IMR-90 (cell line): ENCODE measurements around the gene GPR173. TPM values are rescaled to one million over a fixed set of nuclear protein-coding genes. Genes with fewer than 3 reads are reported as not detected.
A peak's percentile ranks its signal among the peaks of the same experiment; 100 is the strongest.

Source experiments
- ATAC-seq: fragments of 200-7000 bp; cut with Tn5 transposase; 2 replicates; pipeline ENCODE4 v1.9.1; 2020; ENCODE audit warnings: low read depth, mild to moderate bottlenecking, moderate library complexity
- BruUV-seq: library from RNA; stranded (reverse); fragments of 400-500 nt; replicated peaks from 2 replicates; lab custom pipeline; 2021; lab: Mats Ljungman, UMichigan
- CTCF ChIA-PET: fragments of 300-600 bp; formaldehyde crosslinking; extraction: SDS; loops from one replicate; lab custom pipeline; 2021; ENCODE audit warnings: antibody characterized with exemption; lab: Yijun Ruan, JAX
- POLR2A ChIA-PET: fragments of 300-600 bp; sonication (Branson Sonifier 250); formaldehyde crosslinking; loops from one replicate; lab custom pipeline; 2022; ENCODE audit warnings: antibody characterized with exemption; ENCODE audit not compliant: unreplicated experiment; lab: Charles Lee
- DNase-seq: peaks from one replicate; pipeline ENCODE4 v3.0.0; 2013
- H2AFZ ChIP-seq: replicated peaks from 2 replicates; pipeline ENCODE3; 2013; ENCODE audit warnings: low read length, mild to moderate bottlenecking; ENCODE audit not compliant: poor library complexity
- H2AK5ac ChIP-seq: 2 replicates; pipeline ENCODE4 v1.6.1; 2013; ENCODE audit warnings: low read depth, low read length, inconsistent platforms
- H2AK9ac ChIP-seq: replicated peaks from 2 replicates; pipeline ENCODE3; 2013; ENCODE audit warnings: mild to moderate bottlenecking, low read depth, low read length, moderate library complexity; ENCODE audit not compliant: poor library complexity
- H2BK120ac ChIP-seq: 2 replicates; pipeline ENCODE4 v1.6.1; 2013; ENCODE audit warnings: low read depth, low read length, inconsistent platforms
- H2BK15ac ChIP-seq: 3 replicates; pipeline ENCODE4 v1.6.1; 2013; ENCODE audit warnings: low read depth, low read length, inconsistent platforms
- H2BK20ac ChIP-seq: 2 replicates; pipeline ENCODE4 v1.6.1; 2013; ENCODE audit warnings: low read depth, mild to moderate bottlenecking, inconsistent platforms, low read length, moderate library complexity
- H2BK5ac ChIP-seq: 2 replicates; pipeline ENCODE4 v1.6.1; 2013; ENCODE audit warnings: mild to moderate bottlenecking, low read depth, low read length, inconsistent platforms; ENCODE audit not compliant: poor library complexity, severe bottlenecking
- H3K14ac ChIP-seq: replicated peaks from 2 replicates; pipeline ENCODE4 v1.6.1; 2013; ENCODE audit warnings: low read depth, low read length, inconsistent platforms
- H3K18ac ChIP-seq: 2 replicates; pipeline ENCODE4 v1.6.1; 2013; ENCODE audit warnings: low read depth, low read length, control low read depth
- H3K23ac ChIP-seq: 2 replicates; pipeline ENCODE4 v1.6.1; 2013; ENCODE audit warnings: low read depth, low read length, inconsistent platforms
- H3K27ac ChIP-seq: 2 replicates; pipeline ENCODE4 v1.5.1; 2013; ENCODE audit warnings: mild to moderate bottlenecking, control low read depth, low read length; ENCODE audit not compliant: insufficient read depth
- H3K27me3 ChIP-seq: 2 replicates; pipeline ENCODE4 v1.6.1; 2013; ENCODE audit warnings: low read length; ENCODE audit not compliant: control insufficient read depth, insufficient read depth
- H3K36me3 ChIP-seq: 2 replicates; pipeline ENCODE4 v1.6.1; 2013; ENCODE audit warnings: low read length, mixed read lengths; ENCODE audit not compliant: control insufficient read depth, insufficient read depth
- H3K4ac ChIP-seq: 2 replicates; pipeline ENCODE4 v1.6.1; 2013; ENCODE audit warnings: low read depth, low read length, inconsistent platforms
- H3K4me1 ChIP-seq: 2 replicates; pipeline ENCODE4 v1.6.1; 2013; ENCODE audit warnings: low read length, mixed read lengths; ENCODE audit not compliant: control insufficient read depth, insufficient read depth
- H3K4me2 ChIP-seq: 2 replicates; pipeline ENCODE4 v1.6.1; 2013; ENCODE audit warnings: low read depth, mild to moderate bottlenecking, control low read depth, low read length, moderate library complexity
- H3K4me3 ChIP-seq: 2 replicates; pipeline ENCODE4 v1.5.1; 2013; ENCODE audit warnings: low read depth, mild to moderate bottlenecking, control low read depth, low read length, moderate library complexity; ENCODE audit not compliant: insufficient read depth
- H3K56ac ChIP-seq: 2 replicates; pipeline ENCODE4 v1.6.1; 2013; ENCODE audit warnings: low read length, inconsistent platforms; ENCODE audit not compliant: insufficient read depth; ENCODE audit errors: extremely low read depth
- H3K79me1 ChIP-seq, 2 experiments: 2 replicates each; pipeline ENCODE4 v1.6.1; 2013; ENCODE audit warnings: low read length in 2 of 2, inconsistent platforms in 1 of 2, low read depth in 1 of 2
- H3K9ac ChIP-seq: 2 replicates; pipeline ENCODE4 v1.6.1; 2013; ENCODE audit warnings: low read depth, low read length, control low read depth
- H3K9me1 ChIP-seq: 2 replicates; pipeline ENCODE4 v1.6.1; 2013; ENCODE audit warnings: low read length, inconsistent platforms; ENCODE audit not compliant: insufficient read depth
- H3K9me3 ChIP-seq: 2 replicates; pipeline ENCODE4 v1.6.1; 2013; ENCODE audit warnings: low read length; ENCODE audit not compliant: control insufficient read depth, insufficient read depth
- H4K20me1 ChIP-seq: 2 replicates; pipeline ENCODE4 v1.6.1; 2013; ENCODE audit warnings: low read length, inconsistent platforms; ENCODE audit not compliant: insufficient read depth
- H4K5ac ChIP-seq: 2 replicates; pipeline ENCODE4 v1.6.1; 2013; ENCODE audit warnings: mild to moderate bottlenecking, low read depth, low read length, control low read depth
- H4K8ac ChIP-seq, 2 experiments: 2 replicates each; pipeline ENCODE4 v1.6.1; 2013; ENCODE audit warnings: low read depth in 2 of 2, low read length in 2 of 2, control low read depth in 1 of 2, inconsistent platforms in 1 of 2
- H4K91ac ChIP-seq: 2 replicates; pipeline ENCODE4 v1.6.1; 2013; ENCODE audit warnings: low read depth, low read length, inconsistent platforms; ENCODE audit not compliant: insufficient read depth
- BHLHE40 ChIP-seq: fragments of 150-350 bp; IDR thresholded peaks from 2 replicates; pipeline ENCODE4 v1.6.1; 2016; ENCODE audit warnings: mild to moderate bottlenecking, low read depth, low read length
- CEBPB ChIP-seq: IDR thresholded peaks from 2 replicates; pipeline ENCODE4 v1.6.1; 2012; ENCODE audit warnings: low read depth, low read length, improper control_type of control experiment
- CHD1 ChIP-seq: IDR thresholded peaks from 2 replicates; pipeline ENCODE4 v1.6.1; 2012; ENCODE audit warnings: low read depth, low read length, improper control_type of control experiment
- CTCF ChIP-seq: conservative IDR thresholded peaks from 2 replicates; pipeline ENCODE4 v1.5.1; 2012; ENCODE audit warnings: mild to moderate bottlenecking, low read depth, low read length, improper control_type of control experiment
- ELK1 ChIP-seq: fragments of 150-350 bp; IDR thresholded peaks from 2 replicates; pipeline ENCODE4 v1.6.1; 2016; ENCODE audit warnings: low read depth, mild to moderate bottlenecking, low read length, moderate library complexity, borderline replicate concordance
- FOS ChIP-seq: fragments of 150-350 bp; IDR thresholded peaks from 2 replicates; pipeline ENCODE4 v1.6.1; 2016; ENCODE audit warnings: low read depth, low read length
- MAFK ChIP-seq: IDR thresholded peaks from 2 replicates; pipeline ENCODE4 v1.6.1; 2012; ENCODE audit warnings: low read depth, low read length, improper control_type of control experiment
- MAZ ChIP-seq: IDR thresholded peaks from 2 replicates; pipeline ENCODE4 v1.6.1; 2012; ENCODE audit warnings: low read depth, mild to moderate bottlenecking, low read length, improper control_type of control experiment, moderate library complexity, borderline replicate concordance
- NFE2L2 ChIP-seq: fragments of 150-350 bp; IDR thresholded peaks from 2 replicates; pipeline ENCODE4 v1.6.1; 2016; ENCODE audit warnings: low read depth, mild to moderate bottlenecking, low read length
- POLR2A ChIP-seq: IDR thresholded peaks from 2 replicates; pipeline ENCODE4 v1.6.1; 2012; ENCODE audit warnings: mild to moderate bottlenecking, low read depth, low read length
- RFX5 ChIP-seq: IDR thresholded peaks from 2 replicates; pipeline ENCODE4 v1.8.0; 2012; ENCODE audit warnings: low read depth, mild to moderate bottlenecking, low read length, moderate library complexity
- SMC3 ChIP-seq: fragments of 150-350 bp; IDR thresholded peaks from 2 replicates; pipeline ENCODE4 v1.6.1; 2016; ENCODE audit warnings: low read depth, mild to moderate bottlenecking, antibody characterized with exemption, low read length, moderate library complexity
- USF2 ChIP-seq: fragments of 150-350 bp; IDR thresholded peaks from 2 replicates; pipeline ENCODE4 v1.6.1; 2017; ENCODE audit warnings: mild to moderate bottlenecking, antibody characterized with exemption, low read length, low read depth
- WGBS, 2 experiments: methylation state at CpG; one replicate each; pipeline versions ENCODE4 v1.1.5 to v1.1.7; 2013; ENCODE audit warnings: missing lambda C conversion rate in 2 of 2; ENCODE audit not compliant: insufficient read length in 1 of 2; ENCODE audit errors: extremely low coverage in 2 of 2; 5-methylcytosine and 5-hydroxymethylcytosine counted together
- dilution Hi-C: fragments of 300-500 bp; cut with HindIII; formaldehyde crosslinking; loops from one replicate; pipeline ENCODE4 v1.14.3; 2018; ENCODE audit warnings: low sequenced_read_pairs; ENCODE audit not compliant: unreplicated experiment
- in situ Hi-C: fragments of 300-500 bp; cut with MboI; formaldehyde crosslinking; loops from 3 replicates; pipeline ENCODE4 v1.14.3; 2019; ENCODE audit warnings: low sequenced_read_pairs, inconsistent platforms, mixed read lengths
- intact Hi-C: fragments of 100-400 bp; cut with micrococcal nuclease; formaldehyde crosslinking; loops from 2 replicates; pipeline ENCODE4 v1.10.0; 2022
- polyA plus RNA-seq, 3 experiments: library from polyadenylated mRNA; depleted of rRNA; stranded (reverse); fragments of >200 nt; gene quantifications; 2 replicates each; pipeline ENCODE4 v1.2.3, GENCODE V29; 2012; ENCODE audit warnings: low replicate concordance in 1 of 3
- total RNA-seq: library from RNA; depleted of rRNA; stranded (reverse); fragments of >200 nt; gene quantifications from 2 replicates; pipeline ENCODE4 v1.2.3, GENCODE V29; 2012

GPR173 gene
- total and polyA plus RNA-seq, 2 of the 4 experiments (the other 2 are of a cell fraction): 0.90 to 6.1 TPM

GRCh38 chrX:53114864-53115549 is 66.4 kb downstream of the GPR173 start:
- WGBS, 2 experiments: no CpG with 5 or more reads among the region's 6 CpGs
- ATAC-seq (no peak), DNase-seq (no peak)
- dilution Hi-C loops: no loop called here
- H2BK120ac ChIP-seq: no peak overlapping the region
- H3K79me1 ChIP-seq: peaks cover 0 to 12% of the 10 kb centered on the region in 2 experiments; a peak in 2 of 4 replicates
- H4K8ac ChIP-seq: no peak overlapping the region
- peak overlapping the region; percentile 16 for H2AFZ ChIP-seq
- H3K4me3 ChIP-seq: no peak overlapping the region
- no TSS peak for BruUV-seq
- no peak overlapping the region for H4K5ac ChIP-seq
- in situ Hi-C loops: no loop called here
- H3K36me3 ChIP-seq: no peaks in the 10 kb centered on the region
- peaks cover 2% of the 10 kb centered on the region; the same call in 1 of the 2 replicates for H3K27me3 ChIP-seq
- no peak overlapping the region for H3K23ac ChIP-seq
- H2BK15ac ChIP-seq: no peak overlapping the region
- no peak overlapping the region for H2AK5ac ChIP-seq
- no peak overlapping the region for H2BK5ac ChIP-seq
- no peaks in the 10 kb centered on the region for H4K20me1 ChIP-seq
- H3K14ac ChIP-seq: no peak overlapping the region
- ChIA-PET CTCF (no interaction called here), POLR2A (no interaction called here)
- TF ChIP-seq RFX5 (no peak), ELK1 (no peak), CEBPB (no peak), CHD1 (no peak), CTCF (no peak), FOS (no peak), MAZ (no peak), BHLHE40 (no peak), MAFK (no peak), POLR2A (no peak), NFE2L2 (no peak), USF2 (no peak), SMC3 (no peak)
- no peak overlapping the region for H3K18ac ChIP-seq
- H4K91ac ChIP-seq: no peak overlapping the region
- no peaks in the 10 kb centered on the region for H3K4me1 ChIP-seq
- H3K4me2 ChIP-seq: no peak overlapping the region
- no peak overlapping the region for H2AK9ac ChIP-seq
- H3K9me3 ChIP-seq: no peaks in the 10 kb centered on the region
- H3K4ac ChIP-seq: no peak overlapping the region; the same call in 1 of the 2 replicates
- no peaks in the 10 kb centered on the region for H3K9me1 ChIP-seq
- H3K56ac ChIP-seq: no peak overlapping the region
- H2BK20ac ChIP-seq: no peak overlapping the region
- H3K9ac ChIP-seq: no peak overlapping the region
- intact Hi-C loops: no loop called here
- peak overlapping the region; percentile 13; the same call in 1 of the 2 replicates for H3K27ac ChIP-seq
